Measurements from ENCODE around the gene UBA1. TPM values are rescaled to one million over a fixed set of nuclear protein-coding genes. Genes with fewer than 3 reads are reported as not detected.

UBA1 gene
- total and polyA plus RNA-seq, 2 of the 8 experiments (the other 6 are each of a cell fraction or from before 2014, with no cell fraction given): 313 to 458 TPM

DNA sequence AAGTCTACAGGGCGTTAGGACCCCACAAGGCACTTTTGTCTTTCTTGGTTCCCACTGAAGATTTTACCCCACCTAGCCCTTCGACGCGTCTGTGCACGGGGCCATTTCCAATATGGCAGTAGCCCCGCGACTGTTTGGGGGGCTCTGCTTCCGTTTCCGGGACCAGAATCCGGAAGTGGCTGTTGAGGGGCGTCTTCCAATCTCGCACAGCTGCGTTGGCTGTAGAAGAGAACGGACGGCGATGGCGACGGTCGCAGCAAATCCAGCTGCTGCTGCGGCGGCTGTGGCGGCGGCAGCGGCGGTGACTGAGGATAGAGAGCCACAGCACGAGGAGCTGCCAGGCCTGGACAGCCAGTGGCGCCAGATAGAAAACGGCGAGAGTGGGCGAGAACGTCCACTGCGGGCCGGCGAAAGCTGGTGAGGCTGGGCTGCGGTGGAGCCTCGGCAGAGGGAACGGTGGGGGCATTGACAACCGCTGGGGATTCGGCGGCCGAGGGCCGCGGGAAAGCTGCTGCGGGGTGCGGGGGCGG, 39.2 kb downstream of the UBA1 start, which contains the start of gene USP11 (continued):
- TF ChIP-seq, protein P1, sequence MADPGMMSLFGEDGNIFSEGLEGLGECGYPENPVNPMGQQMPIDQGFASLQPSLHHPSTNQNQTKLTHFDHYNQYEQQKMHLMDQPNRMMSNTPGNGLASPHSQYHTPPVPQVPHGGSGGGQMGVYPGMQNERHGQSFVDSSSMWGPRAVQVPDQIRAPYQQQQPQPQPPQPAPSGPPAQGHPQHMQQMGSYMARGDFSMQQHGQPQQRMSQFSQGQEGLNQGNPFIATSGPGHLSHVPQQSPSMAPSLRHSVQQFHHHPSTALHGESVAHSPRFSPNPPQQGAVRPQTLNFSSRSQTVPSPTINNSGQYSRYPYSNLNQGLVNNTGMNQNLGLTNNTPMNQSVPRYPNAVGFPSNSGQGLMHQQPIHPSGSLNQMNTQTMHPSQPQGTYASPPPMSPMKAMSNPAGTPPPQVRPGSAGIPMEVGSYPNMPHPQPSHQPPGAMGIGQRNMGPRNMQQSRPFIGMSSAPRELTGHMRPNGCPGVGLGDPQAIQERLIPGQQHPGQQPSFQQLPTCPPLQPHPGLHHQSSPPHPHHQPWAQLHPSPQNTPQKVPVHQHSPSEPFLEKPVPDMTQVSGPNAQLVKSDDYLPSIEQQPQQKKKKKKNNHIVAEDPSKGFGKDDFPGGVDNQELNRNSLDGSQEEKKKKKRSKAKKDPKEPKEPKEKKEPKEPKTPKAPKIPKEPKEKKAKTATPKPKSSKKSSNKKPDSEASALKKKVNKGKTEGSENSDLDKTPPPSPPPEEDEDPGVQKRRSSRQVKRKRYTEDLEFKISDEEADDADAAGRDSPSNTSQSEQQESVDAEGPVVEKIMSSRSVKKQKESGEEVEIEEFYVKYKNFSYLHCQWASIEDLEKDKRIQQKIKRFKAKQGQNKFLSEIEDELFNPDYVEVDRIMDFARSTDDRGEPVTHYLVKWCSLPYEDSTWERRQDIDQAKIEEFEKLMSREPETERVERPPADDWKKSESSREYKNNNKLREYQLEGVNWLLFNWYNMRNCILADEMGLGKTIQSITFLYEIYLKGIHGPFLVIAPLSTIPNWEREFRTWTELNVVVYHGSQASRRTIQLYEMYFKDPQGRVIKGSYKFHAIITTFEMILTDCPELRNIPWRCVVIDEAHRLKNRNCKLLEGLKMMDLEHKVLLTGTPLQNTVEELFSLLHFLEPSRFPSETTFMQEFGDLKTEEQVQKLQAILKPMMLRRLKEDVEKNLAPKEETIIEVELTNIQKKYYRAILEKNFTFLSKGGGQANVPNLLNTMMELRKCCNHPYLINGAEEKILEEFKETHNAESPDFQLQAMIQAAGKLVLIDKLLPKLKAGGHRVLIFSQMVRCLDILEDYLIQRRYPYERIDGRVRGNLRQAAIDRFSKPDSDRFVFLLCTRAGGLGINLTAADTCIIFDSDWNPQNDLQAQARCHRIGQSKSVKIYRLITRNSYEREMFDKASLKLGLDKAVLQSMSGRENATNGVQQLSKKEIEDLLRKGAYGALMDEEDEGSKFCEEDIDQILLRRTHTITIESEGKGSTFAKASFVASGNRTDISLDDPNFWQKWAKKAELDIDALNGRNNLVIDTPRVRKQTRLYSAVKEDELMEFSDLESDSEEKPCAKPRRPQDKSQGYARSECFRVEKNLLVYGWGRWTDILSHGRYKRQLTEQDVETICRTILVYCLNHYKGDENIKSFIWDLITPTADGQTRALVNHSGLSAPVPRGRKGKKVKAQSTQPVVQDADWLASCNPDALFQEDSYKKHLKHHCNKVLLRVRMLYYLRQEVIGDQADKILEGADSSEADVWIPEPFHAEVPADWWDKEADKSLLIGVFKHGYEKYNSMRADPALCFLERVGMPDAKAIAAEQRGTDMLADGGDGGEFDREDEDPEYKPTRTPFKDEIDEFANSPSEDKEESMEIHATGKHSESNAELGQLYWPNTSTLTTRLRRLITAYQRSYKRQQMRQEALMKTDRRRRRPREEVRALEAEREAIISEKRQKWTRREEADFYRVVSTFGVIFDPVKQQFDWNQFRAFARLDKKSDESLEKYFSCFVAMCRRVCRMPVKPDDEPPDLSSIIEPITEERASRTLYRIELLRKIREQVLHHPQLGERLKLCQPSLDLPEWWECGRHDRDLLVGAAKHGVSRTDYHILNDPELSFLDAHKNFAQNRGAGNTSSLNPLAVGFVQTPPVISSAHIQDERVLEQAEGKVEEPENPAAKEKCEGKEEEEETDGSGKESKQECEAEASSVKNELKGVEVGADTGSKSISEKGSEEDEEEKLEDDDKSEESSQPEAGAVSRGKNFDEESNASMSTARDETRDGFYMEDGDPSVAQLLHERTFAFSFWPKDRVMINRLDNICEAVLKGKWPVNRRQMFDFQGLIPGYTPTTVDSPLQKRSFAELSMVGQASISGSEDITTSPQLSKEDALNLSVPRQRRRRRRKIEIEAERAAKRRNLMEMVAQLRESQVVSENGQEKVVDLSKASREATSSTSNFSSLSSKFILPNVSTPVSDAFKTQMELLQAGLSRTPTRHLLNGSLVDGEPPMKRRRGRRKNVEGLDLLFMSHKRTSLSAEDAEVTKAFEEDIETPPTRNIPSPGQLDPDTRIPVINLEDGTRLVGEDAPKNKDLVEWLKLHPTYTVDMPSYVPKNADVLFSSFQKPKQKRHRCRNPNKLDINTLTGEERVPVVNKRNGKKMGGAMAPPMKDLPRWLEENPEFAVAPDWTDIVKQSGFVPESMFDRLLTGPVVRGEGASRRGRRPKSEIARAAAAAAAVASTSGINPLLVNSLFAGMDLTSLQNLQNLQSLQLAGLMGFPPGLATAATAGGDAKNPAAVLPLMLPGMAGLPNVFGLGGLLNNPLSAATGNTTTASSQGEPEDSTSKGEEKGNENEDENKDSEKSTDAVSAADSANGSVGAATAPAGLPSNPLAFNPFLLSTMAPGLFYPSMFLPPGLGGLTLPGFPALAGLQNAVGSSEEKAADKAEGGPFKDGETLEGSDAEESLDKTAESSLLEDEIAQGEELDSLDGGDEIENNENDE (IDR thresholded peaks at IDR 0.05; ENCODE audit: insufficient replicate concordance, low read length): no peak
- TF ChIP-seq HDAC6 (IDR thresholded peaks at IDR 0.05; ENCODE audit: low read depth, low read length) (no peak), TAF7 (optimal IDR thresholded peaks at IDR 0.05; ENCODE audit: borderline replicate concordance, low read depth, low read length) (peak; percentile 91), RXRA (IDR thresholded peaks at IDR 0.05; ENCODE audit: insufficient read depth, low read depth, low read length) (no peak), POLR2A (IDR thresholded peaks at IDR 0.05; ENCODE audit: control extremely low read depth in 1 of 2, low read depth in 2 of 2, low read length in 2 of 2) (peak; percentile 48 to 72; a peak in 2 of 3 replicates), YY1 (IDR thresholded peaks at IDR 0.05; ENCODE audit: low read depth, low read length) (peak; percentile 90), TAF1 (IDR thresholded peaks at IDR 0.05; ENCODE audit: low read depth, low read length) (peak; percentile 85), RFX5 (IDR thresholded peaks at IDR 0.05; ENCODE audit: borderline replicate concordance, low read depth, low read length) (no peak)
- TF ChIP-seq, protein P2, sequence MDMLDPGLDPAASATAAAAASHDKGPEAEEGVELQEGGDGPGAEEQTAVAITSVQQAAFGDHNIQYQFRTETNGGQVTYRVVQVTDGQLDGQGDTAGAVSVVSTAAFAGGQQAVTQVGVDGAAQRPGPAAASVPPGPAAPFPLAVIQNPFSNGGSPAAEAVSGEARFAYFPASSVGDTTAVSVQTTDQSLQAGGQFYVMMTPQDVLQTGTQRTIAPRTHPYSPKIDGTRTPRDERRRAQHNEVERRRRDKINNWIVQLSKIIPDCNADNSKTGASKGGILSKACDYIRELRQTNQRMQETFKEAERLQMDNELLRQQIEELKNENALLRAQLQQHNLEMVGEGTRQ (IDR thresholded peaks at IDR 0.05; ENCODE audit: low read length): no peak
- TF ChIP-seq, protein P3, sequence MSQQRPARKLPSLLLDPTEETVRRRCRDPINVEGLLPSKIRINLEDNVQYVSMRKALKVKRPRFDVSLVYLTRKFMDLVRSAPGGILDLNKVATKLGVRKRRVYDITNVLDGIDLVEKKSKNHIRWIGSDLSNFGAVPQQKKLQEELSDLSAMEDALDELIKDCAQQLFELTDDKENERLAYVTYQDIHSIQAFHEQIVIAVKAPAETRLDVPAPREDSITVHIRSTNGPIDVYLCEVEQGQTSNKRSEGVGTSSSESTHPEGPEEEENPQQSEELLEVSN (IDR thresholded peaks at IDR 0.05): peak; percentile 77

Data from H1 (cell line).